ENCODE results near the gene SNRNP70.

GRCh38 chr19:49119411-49120324 is 34.4 kb downstream of the SNRNP70 start, which contains the start of gene PPFIA3:
- TF ChIP-seq CTCF (IDR thresholded peaks at IDR 0.05; ENCODE audit: low read depth, low read length) (no peak), EZH2phosphoT487 (IDR thresholded peaks at IDR 0.05; ENCODE audit: low read depth) (no peak)
